Astrocyte (in vitro differentiated cells and primary cell): Measurements from ENCODE around the gene KRT83.
"Not testable (repeated sequence)": the region's sequence is repeated elsewhere in the genome, so short reads cannot be mapped to it uniquely, and the experiment has no call there.

ENCODE experiments used
- EZH2 ChIP-seq: IDR thresholded peaks from 2 replicates; pipeline ENCODE4 v1.6.1; 2012; ENCODE audit warnings: mild to moderate bottlenecking, low read length, inconsistent platforms; ENCODE audit not compliant: insufficient read depth
- TF ChIP-seq, protein P1 (sequence below): IDR thresholded peaks from 2 replicates; pipeline ENCODE4 v1.5.1; 2011; ENCODE audit warnings: low read depth, mild to moderate bottlenecking, inconsistent platforms, low read length, moderate library complexity; ENCODE audit not compliant: insufficient read depth

GRCh38 chr12:52301721-52302120 lies 19.5 kb downstream of the KRT83 start:
- TF ChIP-seq, protein P1, sequence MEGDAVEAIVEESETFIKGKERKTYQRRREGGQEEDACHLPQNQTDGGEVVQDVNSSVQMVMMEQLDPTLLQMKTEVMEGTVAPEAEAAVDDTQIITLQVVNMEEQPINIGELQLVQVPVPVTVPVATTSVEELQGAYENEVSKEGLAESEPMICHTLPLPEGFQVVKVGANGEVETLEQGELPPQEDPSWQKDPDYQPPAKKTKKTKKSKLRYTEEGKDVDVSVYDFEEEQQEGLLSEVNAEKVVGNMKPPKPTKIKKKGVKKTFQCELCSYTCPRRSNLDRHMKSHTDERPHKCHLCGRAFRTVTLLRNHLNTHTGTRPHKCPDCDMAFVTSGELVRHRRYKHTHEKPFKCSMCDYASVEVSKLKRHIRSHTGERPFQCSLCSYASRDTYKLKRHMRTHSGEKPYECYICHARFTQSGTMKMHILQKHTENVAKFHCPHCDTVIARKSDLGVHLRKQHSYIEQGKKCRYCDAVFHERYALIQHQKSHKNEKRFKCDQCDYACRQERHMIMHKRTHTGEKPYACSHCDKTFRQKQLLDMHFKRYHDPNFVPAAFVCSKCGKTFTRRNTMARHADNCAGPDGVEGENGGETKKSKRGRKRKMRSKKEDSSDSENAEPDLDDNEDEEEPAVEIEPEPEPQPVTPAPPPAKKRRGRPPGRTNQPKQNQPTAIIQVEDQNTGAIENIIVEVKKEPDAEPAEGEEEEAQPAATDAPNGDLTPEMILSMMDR = not testable (repeated sequence)
- TF ChIP-seq EZH2 = not testable (repeated sequence)
